T-helper 22 cell (primary cell): ENCODE measurements around the gene TUBGCP5.

Source experiments
- DNase-seq: peaks from one replicate; pipeline ENCODE4 v3.0.0-alpha.2; 2020; ENCODE audit warnings: low read depth

The TUBGCP5 gene

GRCh38 chr15:22952796-22953579 is 86.4 kb downstream of the TUBGCP5 start:
- DNase-seq, result no peak

- DNase-seq, result no peak
Measured at GRCh38 chr15:22951381-22952280, 87.7 kb downstream of the TUBGCP5 start.

GRCh38 chr15:22951031-22951380 is 88.4 kb downstream of the TUBGCP5 start:
- no peak for DNase-seq

GRCh38 chr15:22950256-22950990 is 88.9 kb downstream of the TUBGCP5 start:
- DNase-seq, result no peak
